WI38 (cell line): Measurements from ENCODE around the gene ANKHD1.

Source experiments
- H3K4me3 ChIP-seq: 2 replicates; pipeline ENCODE4 v1.5.1; 2011; ENCODE audit warnings: low read depth, mild to moderate bottlenecking, control low read depth, low read length
- CTCF ChIP-seq: IDR thresholded peaks from 2 replicates; pipeline ENCODE4 v1.5.1; 2012; ENCODE audit warnings: low read depth, mild to moderate bottlenecking, control low read depth, low read length

The ANKHD1 gene

GRCh38 chr5:140365282-140365681 is 36.4 kb upstream of the ANKHD1 start:
- no peak for TF ChIP-seq CTCF

GRCh38 chr5:140365941-140366340 is 35.7 kb upstream of the ANKHD1 start:
- H3K4me3 ChIP-seq: no peak overlapping the region
- TF ChIP-seq CTCF: no peak

More at GRCh38 chr5:140365282-140365681, 36.4 kb upstream of the ANKHD1 start:
- no peak overlapping the region for H3K4me3 ChIP-seq

GRCh38 chr5:140366589-140367255 is 34.9 kb upstream of the ANKHD1 start:
- TF ChIP-seq CTCF: no peak
- H3K4me3 ChIP-seq: no peak overlapping the region

- H3K4me3 ChIP-seq: no peak overlapping the region
- TF ChIP-seq CTCF: no peak
Observed at GRCh38 chr5:140367256-140368013, 34.2 kb upstream of the ANKHD1 start.

GRCh38 chr5:140371356-140372151 is 30.1 kb upstream of the ANKHD1 start:
- no peak for TF ChIP-seq CTCF

GRCh38 chr5:140372971-140373487 is 28.6 kb upstream of the ANKHD1 start:
- H3K4me3 ChIP-seq: no peak overlapping the region
- peak; percentile 86 for TF ChIP-seq CTCF

More at GRCh38 chr5:140371356-140372151, 30.1 kb upstream of the ANKHD1 start:
- no peak overlapping the region for H3K4me3 ChIP-seq

- H3K4me3 ChIP-seq: no peak overlapping the region
- no peak for TF ChIP-seq CTCF
Observed at GRCh38 chr5:140381351-140381750, 20.3 kb upstream of the ANKHD1 start.
